ENCODE results near the gene RAB22A. TPM values are rescaled to one million over a fixed set of nuclear protein-coding genes. Genes with fewer than 3 reads are reported as not detected.
A peak's percentile ranks its signal among the peaks of the same experiment; 100 is the strongest.

RAB22A gene
- total RNA-seq, 1 experiment from 2014 or later = 9.9 TPM

DNA sequence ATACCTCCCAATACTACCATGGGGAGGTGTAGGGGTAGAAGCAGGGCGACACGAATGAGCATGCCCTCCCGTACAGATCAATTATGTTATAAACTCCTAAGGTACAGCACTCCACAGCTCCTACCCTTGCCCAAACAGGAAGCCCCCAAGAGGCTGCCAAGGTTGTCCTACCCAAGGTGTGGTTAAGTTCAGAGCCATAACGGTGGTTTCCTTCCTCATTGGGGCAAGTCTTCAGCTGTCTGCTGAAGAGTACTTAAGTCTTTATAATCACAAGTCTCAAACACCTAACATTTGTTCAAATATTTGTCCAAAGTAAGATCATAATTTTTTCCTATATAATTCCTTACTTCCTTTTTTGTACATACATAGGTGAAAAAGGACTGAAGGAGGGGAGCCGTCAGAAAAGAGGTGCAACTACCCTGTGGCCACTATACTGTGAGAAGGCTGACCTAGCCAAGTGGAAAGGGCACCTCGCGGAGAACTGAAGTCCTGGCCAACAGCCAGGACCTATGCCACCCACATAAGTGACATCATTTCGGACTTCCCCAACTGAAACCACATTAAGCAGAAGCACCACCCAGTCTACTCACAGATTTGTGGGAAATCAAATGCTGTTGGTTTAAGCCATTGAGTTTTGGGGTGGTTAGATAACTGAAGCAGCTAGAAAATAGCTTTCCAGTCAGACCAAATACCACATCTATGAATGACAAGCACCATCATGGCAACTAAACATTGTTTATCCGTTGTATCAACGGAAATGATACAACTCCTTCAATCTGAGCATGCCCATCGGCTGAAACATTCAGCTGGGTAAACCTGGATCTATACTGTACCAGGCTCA, 2.9 kb upstream of the RAB22A start:
- intact Hi-C loops (cut with micrococcal nuclease) = no loop called here
- Histone ChIP-seq H3K4me1 (ENCODE audit: control insufficient read depth in 1 of 2, insufficient read depth in 2 of 2, low read length in 2 of 2) (peaks cover 9 to 34% of the 10 kb centered on the region in 2 experiments; a peak in 3 of 4 replicates), H3K79me2 (ENCODE audit: insufficient read depth, low read length) (peaks cover 17% of the 10 kb centered on the region), H3K9me2 (ENCODE audit: insufficient read depth) (no peaks in the 10 kb centered on the region), H3K9ac (ENCODE audit: low read length) (no peak overlapping the region), H3K27me3 (ENCODE audit: insufficient read depth, low read length) (no peaks in the 10 kb centered on the region), H3K4me3 (replicated peaks in 1 of 2; ENCODE audit: low read depth in 1 of 2, low read length in 2 of 2) (no peak overlapping the region), H3K36me3 (ENCODE audit: control insufficient read depth in 1 of 2, insufficient read depth in 2 of 2, low read length in 2 of 2) (no peaks in the 10 kb centered on the region), H3K9me3 (ENCODE audit: control insufficient read depth in 1 of 2, insufficient read depth in 1 of 2, low read depth in 1 of 2, low read length in 2 of 2) (no peaks in the 10 kb centered on the region), H3K4me2 (ENCODE audit: low read length) (peak overlapping the region; percentile 15; the same call in 1 of the 2 replicates), H2AFZ (ENCODE audit: low read depth, low read length, poor library complexity, severe bottlenecking) (no peak overlapping the region), H4K20me1 (ENCODE audit: insufficient read depth) (no peaks in the 10 kb centered on the region), H3K27ac (ENCODE audit: low read depth, low read length) (no peak overlapping the region)
- POLR2A ChIA-PET = no interaction called here
- RAD21 ChIA-PET (ENCODE audit: low non-redundant PET in 1 of 2, low total read pairs in 2 of 2, uncharacterized antibody in 2 of 2, unreplicated experiment in 2 of 2) = no interaction called here
- CTCF ChIA-PET = no interaction called here
- DNase-seq (ENCODE audit: low read depth, low spot score) (no peak), ATAC-seq (no peak)
- BruUV-seq (replicated peaks) = TSS peak; percentile 30
- peak; percentile 53; the same call in 1 of the 2 replicates for TF ChIP-seq EGR1 (IDR thresholded peaks at IDR 0.05; ENCODE audit: low read depth)
- no peak for TF ChIP-seq ZFX (IDR thresholded peaks at IDR 0.05)

DNA sequence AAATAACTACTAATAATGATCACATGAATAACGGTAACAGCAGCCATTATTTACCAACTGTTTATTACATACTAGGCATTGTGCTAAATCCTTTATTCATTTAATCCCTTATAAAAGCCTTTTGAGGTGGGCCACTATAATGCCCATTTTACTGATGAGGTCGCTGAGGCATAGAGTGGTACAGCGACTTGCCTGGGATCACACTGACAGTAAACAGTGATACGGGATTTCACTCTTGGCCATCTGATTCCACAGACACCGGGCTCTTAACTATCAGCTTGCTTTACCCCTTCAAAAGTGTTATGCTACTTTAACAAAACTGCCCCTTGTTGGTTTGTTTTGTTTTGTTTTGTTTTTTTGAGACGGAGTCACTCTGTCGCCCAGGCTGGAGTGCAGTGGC, 2.2 kb upstream of the RAB22A start:
- POLR2A ChIA-PET = no interaction called here
- no peak overlapping the region for H3K27ac ChIP-seq (ENCODE audit: low read depth, low read length)
- H3K79me2 ChIP-seq (ENCODE audit: insufficient read depth, low read length) = peaks cover 19% of the 10 kb centered on the region
- no peaks in the 10 kb centered on the region for H3K36me3 ChIP-seq (ENCODE audit: control insufficient read depth in 1 of 2, insufficient read depth in 2 of 2, low read length in 2 of 2)
- no peak overlapping the region for H2AFZ ChIP-seq (ENCODE audit: low read depth, low read length, poor library complexity, severe bottlenecking)
- RAD21 ChIA-PET (ENCODE audit: low non-redundant PET in 1 of 2, low total read pairs in 2 of 2, uncharacterized antibody in 2 of 2, unreplicated experiment in 2 of 2) = no interaction called here
- DNase-seq (ENCODE audit: low read depth, low spot score) = no peak
- no peaks in the 10 kb centered on the region for H3K27me3 ChIP-seq (ENCODE audit: insufficient read depth, low read length)
- 0 out of 2 replicates have a peak overlapping the region, but pooled peaks have one; percentile 15 for H3K4me2 ChIP-seq (ENCODE audit: low read length)
- no peaks in the 10 kb centered on the region for H3K9me3 ChIP-seq (ENCODE audit: control insufficient read depth in 1 of 2, insufficient read depth in 1 of 2, low read depth in 1 of 2, low read length in 2 of 2)
- intact Hi-C loops (cut with micrococcal nuclease) = no loop called here
- no peaks in the 10 kb centered on the region for H4K20me1 ChIP-seq (ENCODE audit: insufficient read depth)
- no TSS peak for BruUV-seq (replicated peaks)
- no peak for ATAC-seq
- no peak overlapping the region for H3K9ac ChIP-seq (ENCODE audit: low read length)
- CTCF ChIA-PET = no interaction called here
- no peak overlapping the region for H3K4me3 ChIP-seq (replicated peaks in 1 of 2; ENCODE audit: low read depth in 1 of 2, low read length in 2 of 2)
- peaks cover 9 to 34% of the 10 kb centered on the region in 2 experiments; a peak in 3 of 4 replicates for H3K4me1 ChIP-seq (ENCODE audit: control insufficient read depth in 1 of 2, insufficient read depth in 2 of 2, low read length in 2 of 2)
- H3K9me2 ChIP-seq (ENCODE audit: insufficient read depth) = no peaks in the 10 kb centered on the region
- TF ChIP-seq SP1 (IDR thresholded peaks at IDR 0.05; ENCODE audit: low read depth) (no peak), SIN3A (IDR thresholded peaks at IDR 0.05; ENCODE audit: low read depth) (no peak), TCF7L2 (IDR thresholded peaks at IDR 0.05; ENCODE audit: borderline replicate concordance, extremely low read depth, insufficient read depth, insufficient read length) (no peak), JUND (IDR thresholded peaks at IDR 0.05) (no peak), FOSL1 (IDR thresholded peaks at IDR 0.05; ENCODE audit: low read depth) (no peak), ZNF274 (IDR thresholded peaks at IDR 0.05; ENCODE audit: low read depth, low read length) (no peak), ZFX (IDR thresholded peaks at IDR 0.05) (no peak), CBX3 (IDR thresholded peaks at IDR 0.05; ENCODE audit: low read depth) (no peak), CEBPB (IDR thresholded peaks at IDR 0.05; ENCODE audit: low read depth) (no peak), SRF (IDR thresholded peaks at IDR 0.05; ENCODE audit: low read depth) (no peak), RAD21 (IDR thresholded peaks at IDR 0.05; ENCODE audit: low read depth) (no peak), EZH2 (IDR thresholded peaks at IDR 0.05) (no peak), POLR2AphosphoS5 (IDR thresholded peaks at IDR 0.05; ENCODE audit: low read depth, low read length) (no peak)
- TF ChIP-seq, protein P1, sequence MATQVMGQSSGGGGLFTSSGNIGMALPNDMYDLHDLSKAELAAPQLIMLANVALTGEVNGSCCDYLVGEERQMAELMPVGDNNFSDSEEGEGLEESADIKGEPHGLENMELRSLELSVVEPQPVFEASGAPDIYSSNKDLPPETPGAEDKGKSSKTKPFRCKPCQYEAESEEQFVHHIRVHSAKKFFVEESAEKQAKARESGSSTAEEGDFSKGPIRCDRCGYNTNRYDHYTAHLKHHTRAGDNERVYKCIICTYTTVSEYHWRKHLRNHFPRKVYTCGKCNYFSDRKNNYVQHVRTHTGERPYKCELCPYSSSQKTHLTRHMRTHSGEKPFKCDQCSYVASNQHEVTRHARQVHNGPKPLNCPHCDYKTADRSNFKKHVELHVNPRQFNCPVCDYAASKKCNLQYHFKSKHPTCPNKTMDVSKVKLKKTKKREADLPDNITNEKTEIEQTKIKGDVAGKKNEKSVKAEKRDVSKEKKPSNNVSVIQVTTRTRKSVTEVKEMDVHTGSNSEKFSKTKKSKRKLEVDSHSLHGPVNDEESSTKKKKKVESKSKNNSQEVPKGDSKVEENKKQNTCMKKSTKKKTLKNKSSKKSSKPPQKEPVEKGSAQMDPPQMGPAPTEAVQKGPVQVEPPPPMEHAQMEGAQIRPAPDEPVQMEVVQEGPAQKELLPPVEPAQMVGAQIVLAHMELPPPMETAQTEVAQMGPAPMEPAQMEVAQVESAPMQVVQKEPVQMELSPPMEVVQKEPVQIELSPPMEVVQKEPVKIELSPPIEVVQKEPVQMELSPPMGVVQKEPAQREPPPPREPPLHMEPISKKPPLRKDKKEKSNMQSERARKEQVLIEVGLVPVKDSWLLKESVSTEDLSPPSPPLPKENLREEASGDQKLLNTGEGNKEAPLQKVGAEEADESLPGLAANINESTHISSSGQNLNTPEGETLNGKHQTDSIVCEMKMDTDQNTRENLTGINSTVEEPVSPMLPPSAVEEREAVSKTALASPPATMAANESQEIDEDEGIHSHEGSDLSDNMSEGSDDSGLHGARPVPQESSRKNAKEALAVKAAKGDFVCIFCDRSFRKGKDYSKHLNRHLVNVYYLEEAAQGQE (IDR thresholded peaks at IDR 0.05; ENCODE audit: low read depth) = no peak
- TF ChIP-seq, protein P2, sequence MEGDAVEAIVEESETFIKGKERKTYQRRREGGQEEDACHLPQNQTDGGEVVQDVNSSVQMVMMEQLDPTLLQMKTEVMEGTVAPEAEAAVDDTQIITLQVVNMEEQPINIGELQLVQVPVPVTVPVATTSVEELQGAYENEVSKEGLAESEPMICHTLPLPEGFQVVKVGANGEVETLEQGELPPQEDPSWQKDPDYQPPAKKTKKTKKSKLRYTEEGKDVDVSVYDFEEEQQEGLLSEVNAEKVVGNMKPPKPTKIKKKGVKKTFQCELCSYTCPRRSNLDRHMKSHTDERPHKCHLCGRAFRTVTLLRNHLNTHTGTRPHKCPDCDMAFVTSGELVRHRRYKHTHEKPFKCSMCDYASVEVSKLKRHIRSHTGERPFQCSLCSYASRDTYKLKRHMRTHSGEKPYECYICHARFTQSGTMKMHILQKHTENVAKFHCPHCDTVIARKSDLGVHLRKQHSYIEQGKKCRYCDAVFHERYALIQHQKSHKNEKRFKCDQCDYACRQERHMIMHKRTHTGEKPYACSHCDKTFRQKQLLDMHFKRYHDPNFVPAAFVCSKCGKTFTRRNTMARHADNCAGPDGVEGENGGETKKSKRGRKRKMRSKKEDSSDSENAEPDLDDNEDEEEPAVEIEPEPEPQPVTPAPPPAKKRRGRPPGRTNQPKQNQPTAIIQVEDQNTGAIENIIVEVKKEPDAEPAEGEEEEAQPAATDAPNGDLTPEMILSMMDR (IDR thresholded peaks at IDR 0.05 in 2 of 3, conservative IDR thresholded peaks at IDR 0.05 in 1 of 3; ENCODE audit: borderline replicate concordance in 1 of 3, insufficient read depth in 1 of 3, low read depth in 2 of 3, low read length in 2 of 3) = no peak

Measured in HCT116 (cell line).